ENCODE measurements around the gene PTPN7.
"Not testable (repeated sequence)": the region's sequence is repeated elsewhere in the genome, so short reads cannot be mapped to it uniquely, and the experiment has no call there.

PTPN7 gene

GRCh38 chr1:202189001-202189790, 28.8 kb upstream of the PTPN7 start:
- peak; percentile 85 to 93 for DNase-seq

GRCh38 chr1:202187697-202188407, 27.4 kb upstream of the PTPN7 start:
- no peak for DNase-seq

- DNase-seq: no peak
Observed at GRCh38 chr1:202187041-202187671, 26.8 kb upstream of the PTPN7 start.

- no peak for DNase-seq
Observed at GRCh38 chr1:202186327-202186726, 25.9 kb upstream of the PTPN7 start.

- DNase-seq: peak; percentile 92 to 93
Observed at GRCh38 chr1:202184750-202185460, 24.5 kb upstream of the PTPN7 start.

- DNase-seq: no peak
Observed at GRCh38 chr1:202182040-202182877, 21.9 kb upstream of the PTPN7 start.

- no peak for DNase-seq
Observed at GRCh38 chr1:202181586-202181985, 21.2 kb upstream of the PTPN7 start.

- DNase-seq: not testable (repeated sequence)
Observed at GRCh38 chr1:202180751-202181139, 20.3 kb upstream of the PTPN7 start.

- no peak for DNase-seq
Observed at GRCh38 chr1:202179828-202180750, 19.7 kb upstream of the PTPN7 start.

GRCh38 chr1:202176949-202177927, 16.8 kb upstream of the PTPN7 start:
- no peak for DNase-seq

GRCh38 chr1:202173993-202174392, 13.6 kb upstream of the PTPN7 start:
- no peak for DNase-seq

GRCh38 chr1:202172015-202172355, 11.6 kb upstream of the PTPN7 start:
- no peak for DNase-seq

GRCh38 chr1:202171292-202172014, 11.1 kb upstream of the PTPN7 start:
- no peak for DNase-seq

- peak in 1 of 2 experiments; percentile 19 for DNase-seq
Observed at GRCh38 chr1:202170726-202171125, 10.3 kb upstream of the PTPN7 start.

GRCh38 chr1:202168861-202169260, 8.5 kb upstream of the PTPN7 start:
- DNase-seq: no peak

GRCh38 chr1:202167708-202168415, 7.5 kb upstream of the PTPN7 start:
- DNase-seq: no peak

- DNase-seq: not testable (repeated sequence)
Observed at GRCh38 chr1:202167054-202167453, 6.7 kb upstream of the PTPN7 start.

Data from NCI-H187 (cell line).